Measurements from ENCODE around the gene FBLN2.
A peak's percentile ranks its signal among the peaks of the same experiment; 100 is the strongest.
"Not testable (repeated sequence)": the region's sequence is repeated elsewhere in the genome, so short reads cannot be mapped to it uniquely, and the experiment has no call there.

Gene FBLN2

GRCh38 chr3:13555753-13556152 is 6.8 kb downstream of the FBLN2 start:
- Histone ChIP-seq H3K27me3 (replicated peaks; ENCODE audit: control insufficient read depth, insufficient read depth, low read length) (no peaks in the 10 kb centered on the region), H3K4me3 (ENCODE audit: low read length) (peak overlapping the region; percentile 16), H3K4me1 (ENCODE audit: control insufficient read depth, insufficient read depth, low read length) (peaks cover 82% of the 10 kb centered on the region), H3K36me3 (ENCODE audit: control insufficient read depth, insufficient read depth, low read length, severe bottlenecking) (peaks cover 26% of the 10 kb centered on the region), H3K9ac (ENCODE audit: low read length) (peak overlapping the region; percentile 70), H3K9me3 (ENCODE audit: control insufficient read depth, low read length) (no peaks in the 10 kb centered on the region)
- no peak for DNase-seq (ENCODE audit: low read depth)

GRCh38 chr3:13556207-13556606 is 7.3 kb downstream of the FBLN2 start:
- DNase-seq (ENCODE audit: low read depth) = no peak
- Histone ChIP-seq H3K9ac (ENCODE audit: low read length) (peak overlapping the region; percentile 70), H3K4me1 (ENCODE audit: control insufficient read depth, insufficient read depth, low read length) (peaks cover 82% of the 10 kb centered on the region), H3K9me3 (ENCODE audit: control insufficient read depth, low read length) (no peaks in the 10 kb centered on the region), H3K4me3 (ENCODE audit: low read length) (peak overlapping the region; percentile 43), H3K36me3 (ENCODE audit: control insufficient read depth, insufficient read depth, low read length, severe bottlenecking) (peaks cover 31% of the 10 kb centered on the region), H3K27me3 (replicated peaks; ENCODE audit: control insufficient read depth, insufficient read depth, low read length) (no peaks in the 10 kb centered on the region)

GRCh38 chr3:13556917-13557316 is 8.0 kb downstream of the FBLN2 start:
- no peaks in the 10 kb centered on the region for H3K9me3 ChIP-seq (ENCODE audit: control insufficient read depth, low read length)
- DNase-seq (ENCODE audit: low read depth) = no peak
- H3K36me3 ChIP-seq (ENCODE audit: control insufficient read depth, insufficient read depth, low read length, severe bottlenecking) = peaks cover 37% of the 10 kb centered on the region
- no peaks in the 10 kb centered on the region for H3K27me3 ChIP-seq (replicated peaks; ENCODE audit: control insufficient read depth, insufficient read depth, low read length)
- peak overlapping the region; percentile 70 for H3K9ac ChIP-seq (ENCODE audit: low read length)
- H3K4me1 ChIP-seq (ENCODE audit: control insufficient read depth, insufficient read depth, low read length) = peaks cover 82% of the 10 kb centered on the region
- H3K4me3 ChIP-seq (ENCODE audit: low read length) = no peak overlapping the region

- Histone ChIP-seq H3K4me3 (ENCODE audit: low read length) (no peak overlapping the region), H3K4me1 (ENCODE audit: control insufficient read depth, insufficient read depth, low read length) (peaks cover 79% of the 10 kb centered on the region), H3K36me3 (ENCODE audit: control insufficient read depth, insufficient read depth, low read length, severe bottlenecking) (peaks cover 37% of the 10 kb centered on the region), H3K27me3 (replicated peaks; ENCODE audit: control insufficient read depth, insufficient read depth, low read length) (no peaks in the 10 kb centered on the region), H3K9me3 (ENCODE audit: control insufficient read depth, low read length) (no peaks in the 10 kb centered on the region), H3K9ac (ENCODE audit: low read length) (peak overlapping the region; percentile 70)
- no peak for DNase-seq (ENCODE audit: low read depth)
Measured at GRCh38 chr3:13557417-13557816, 8.5 kb downstream of the FBLN2 start.

GRCh38 chr3:13557926-13558325 is 9.0 kb downstream of the FBLN2 start:
- H3K27me3 ChIP-seq (replicated peaks; ENCODE audit: control insufficient read depth, insufficient read depth, low read length) = no peaks in the 10 kb centered on the region
- DNase-seq (ENCODE audit: low read depth) = no peak
- peaks cover 78% of the 10 kb centered on the region for H3K4me1 ChIP-seq (ENCODE audit: control insufficient read depth, insufficient read depth, low read length)
- peaks cover 41% of the 10 kb centered on the region for H3K36me3 ChIP-seq (ENCODE audit: control insufficient read depth, insufficient read depth, low read length, severe bottlenecking)
- no peak overlapping the region for H3K4me3 ChIP-seq (ENCODE audit: low read length)
- H3K9me3 ChIP-seq (ENCODE audit: control insufficient read depth, low read length) = no peaks in the 10 kb centered on the region
- H3K9ac ChIP-seq (ENCODE audit: low read length) = peak overlapping the region; percentile 70

GRCh38 chr3:13558651-13559050 is 9.7 kb downstream of the FBLN2 start:
- no peaks in the 10 kb centered on the region for H3K9me3 ChIP-seq (ENCODE audit: control insufficient read depth, low read length)
- no peaks in the 10 kb centered on the region for H3K27me3 ChIP-seq (replicated peaks; ENCODE audit: control insufficient read depth, insufficient read depth, low read length)
- H3K4me1 ChIP-seq (ENCODE audit: control insufficient read depth, insufficient read depth, low read length) = peaks cover 74% of the 10 kb centered on the region
- peaks cover 48% of the 10 kb centered on the region for H3K36me3 ChIP-seq (ENCODE audit: control insufficient read depth, insufficient read depth, low read length, severe bottlenecking)
- H3K4me3 ChIP-seq (ENCODE audit: low read length) = no peak overlapping the region
- no peak for DNase-seq (ENCODE audit: low read depth)
- H3K9ac ChIP-seq (ENCODE audit: low read length) = no peak overlapping the region

- peak; percentile 45 for DNase-seq (ENCODE audit: low read depth)
- H3K9me3 ChIP-seq (ENCODE audit: control insufficient read depth, low read length) = no peaks in the 10 kb centered on the region
- H3K4me1 ChIP-seq (ENCODE audit: control insufficient read depth, insufficient read depth, low read length) = peaks cover 76% of the 10 kb centered on the region
- H3K27me3 ChIP-seq (replicated peaks; ENCODE audit: control insufficient read depth, insufficient read depth, low read length) = no peaks in the 10 kb centered on the region
- H3K36me3 ChIP-seq (ENCODE audit: control insufficient read depth, insufficient read depth, low read length, severe bottlenecking) = peaks cover 55% of the 10 kb centered on the region
- H3K4me3 ChIP-seq (ENCODE audit: low read length) = no peak overlapping the region
- peak overlapping the region; percentile 41 for H3K9ac ChIP-seq (ENCODE audit: low read length)
Measured at GRCh38 chr3:13559764-13560525, 11.0 kb downstream of the FBLN2 start.

- Histone ChIP-seq H3K9me3 (ENCODE audit: control insufficient read depth, low read length) (no peaks in the 10 kb centered on the region), H3K9ac (ENCODE audit: low read length) (no peak overlapping the region), H3K27me3 (replicated peaks; ENCODE audit: control insufficient read depth, insufficient read depth, low read length) (no peaks in the 10 kb centered on the region), H3K36me3 (ENCODE audit: control insufficient read depth, insufficient read depth, low read length, severe bottlenecking) (peaks cover 57% of the 10 kb centered on the region), H3K4me3 (ENCODE audit: low read length) (no peak overlapping the region), H3K4me1 (ENCODE audit: control insufficient read depth, insufficient read depth, low read length) (peaks cover 80% of the 10 kb centered on the region)
- DNase-seq (ENCODE audit: low read depth) = no peak
Measured at GRCh38 chr3:13561376-13561775, 12.5 kb downstream of the FBLN2 start.

- Histone ChIP-seq H3K9me3 (ENCODE audit: control insufficient read depth, low read length) (no peaks in the 10 kb centered on the region), H3K36me3 (ENCODE audit: control insufficient read depth, insufficient read depth, low read length, severe bottlenecking) (peaks cover 58% of the 10 kb centered on the region), H3K4me1 (ENCODE audit: control insufficient read depth, insufficient read depth, low read length) (peaks cover 80% of the 10 kb centered on the region), H3K4me3 (ENCODE audit: low read length) (no peak overlapping the region), H3K9ac (ENCODE audit: low read length) (no peak overlapping the region), H3K27me3 (replicated peaks; ENCODE audit: control insufficient read depth, insufficient read depth, low read length) (no peaks in the 10 kb centered on the region)
- no peak for DNase-seq (ENCODE audit: low read depth)
Measured at GRCh38 chr3:13561967-13562366, 13.0 kb downstream of the FBLN2 start.

- not testable (repeated sequence) for H3K9me3 ChIP-seq (ENCODE audit: control insufficient read depth, low read length); H3K9ac ChIP-seq (ENCODE audit: low read length); DNase-seq (ENCODE audit: low read depth); H3K27me3 ChIP-seq (replicated peaks; ENCODE audit: control insufficient read depth, insufficient read depth, low read length); H3K4me3 ChIP-seq (ENCODE audit: low read length)
- Histone ChIP-seq H3K4me1 (ENCODE audit: control insufficient read depth, insufficient read depth, low read length) (peaks cover 79% of the 10 kb centered on the region), H3K36me3 (ENCODE audit: control insufficient read depth, insufficient read depth, low read length, severe bottlenecking) (peaks cover 57% of the 10 kb centered on the region)
Measured at GRCh38 chr3:13562421-13562820, 13.5 kb downstream of the FBLN2 start.

GRCh38 chr3:13563321-13563720 is 14.4 kb downstream of the FBLN2 start:
- H3K27me3 ChIP-seq (replicated peaks; ENCODE audit: control insufficient read depth, insufficient read depth, low read length) = no peaks in the 10 kb centered on the region
- DNase-seq (ENCODE audit: low read depth) = no peak
- H3K4me3 ChIP-seq (ENCODE audit: low read length) = no peak overlapping the region
- H3K9me3 ChIP-seq (ENCODE audit: control insufficient read depth, low read length) = no peaks in the 10 kb centered on the region
- H3K4me1 ChIP-seq (ENCODE audit: control insufficient read depth, insufficient read depth, low read length) = peaks cover 75% of the 10 kb centered on the region
- H3K36me3 ChIP-seq (ENCODE audit: control insufficient read depth, insufficient read depth, low read length, severe bottlenecking) = peaks cover 56% of the 10 kb centered on the region
- H3K9ac ChIP-seq (ENCODE audit: low read length) = peak overlapping the region; percentile 11

GRCh38 chr3:13563911-13564310 is 15.0 kb downstream of the FBLN2 start:
- no peaks in the 10 kb centered on the region for H3K9me3 ChIP-seq (ENCODE audit: control insufficient read depth, low read length)
- H3K27me3 ChIP-seq (replicated peaks; ENCODE audit: control insufficient read depth, insufficient read depth, low read length) = no peaks in the 10 kb centered on the region
- peaks cover 59% of the 10 kb centered on the region for H3K36me3 ChIP-seq (ENCODE audit: control insufficient read depth, insufficient read depth, low read length, severe bottlenecking)
- DNase-seq (ENCODE audit: low read depth) = no peak
- no peak overlapping the region for H3K4me3 ChIP-seq (ENCODE audit: low read length)
- peaks cover 80% of the 10 kb centered on the region for H3K4me1 ChIP-seq (ENCODE audit: control insufficient read depth, insufficient read depth, low read length)
- no peak overlapping the region for H3K9ac ChIP-seq (ENCODE audit: low read length)

Data from adipocyte (in vitro differentiated cells).